ENCODE measurements around the gene ARMC5.

- TF ChIP-seq, protein P1, sequence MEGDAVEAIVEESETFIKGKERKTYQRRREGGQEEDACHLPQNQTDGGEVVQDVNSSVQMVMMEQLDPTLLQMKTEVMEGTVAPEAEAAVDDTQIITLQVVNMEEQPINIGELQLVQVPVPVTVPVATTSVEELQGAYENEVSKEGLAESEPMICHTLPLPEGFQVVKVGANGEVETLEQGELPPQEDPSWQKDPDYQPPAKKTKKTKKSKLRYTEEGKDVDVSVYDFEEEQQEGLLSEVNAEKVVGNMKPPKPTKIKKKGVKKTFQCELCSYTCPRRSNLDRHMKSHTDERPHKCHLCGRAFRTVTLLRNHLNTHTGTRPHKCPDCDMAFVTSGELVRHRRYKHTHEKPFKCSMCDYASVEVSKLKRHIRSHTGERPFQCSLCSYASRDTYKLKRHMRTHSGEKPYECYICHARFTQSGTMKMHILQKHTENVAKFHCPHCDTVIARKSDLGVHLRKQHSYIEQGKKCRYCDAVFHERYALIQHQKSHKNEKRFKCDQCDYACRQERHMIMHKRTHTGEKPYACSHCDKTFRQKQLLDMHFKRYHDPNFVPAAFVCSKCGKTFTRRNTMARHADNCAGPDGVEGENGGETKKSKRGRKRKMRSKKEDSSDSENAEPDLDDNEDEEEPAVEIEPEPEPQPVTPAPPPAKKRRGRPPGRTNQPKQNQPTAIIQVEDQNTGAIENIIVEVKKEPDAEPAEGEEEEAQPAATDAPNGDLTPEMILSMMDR (conservative IDR thresholded peaks at IDR 0.05): no peak
- TF ChIP-seq ZFX (IDR thresholded peaks at IDR 0.05): no peak
Measured at GRCh38 chr16:31465788-31466370, 6.6 kb downstream of the ARMC5 start.
